GM21447 (cell line): Measurements from ENCODE around the gene TBCD.
"Not testable (repeated sequence)": the region's sequence is repeated elsewhere in the genome, so short reads cannot be mapped to it uniquely, and the experiment has no call there.

Source experiments
- ATAC-seq: cut with Tn5 transposase; IDR thresholded peaks from one replicate; pipeline ENCODE4 v1.9.1; 2021; ENCODE audit not compliant: unreplicated experiment

The TBCD gene

GRCh38 chr17:82965371-82965770, 213.5 kb downstream of the TBCD start:
- no peak for ATAC-seq

DNA sequence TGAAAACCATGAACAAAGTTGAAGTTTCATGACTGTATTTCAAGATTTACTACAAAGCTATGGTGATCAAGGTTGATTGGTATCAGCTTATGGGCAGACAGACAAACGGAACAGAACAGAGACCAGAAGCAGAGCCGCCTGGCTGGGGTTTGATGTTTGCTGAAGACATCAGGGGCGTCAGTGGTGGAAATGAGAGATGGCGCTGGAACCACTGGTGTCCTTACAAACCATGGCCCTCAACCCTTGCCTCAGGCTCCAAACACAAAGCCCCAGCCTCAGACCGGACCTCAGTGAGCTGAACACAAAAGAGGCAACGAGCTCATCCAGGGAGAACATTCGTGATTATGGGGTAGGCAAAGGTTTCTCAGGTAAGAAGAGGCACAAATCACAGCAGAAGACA, 214.6 kb downstream of the TBCD start:
- no peak for ATAC-seq

- ATAC-seq, result no peak
Measured at GRCh38 chr17:82967268-82968032, 215.6 kb downstream of the TBCD start.

GRCh38 chr17:82968033-82968841, 216.4 kb downstream of the TBCD start:
- ATAC-seq, result not testable (repeated sequence)

- ATAC-seq, result no peak
Measured at GRCh38 chr17:82970067-82970466, 218.2 kb downstream of the TBCD start.

GRCh38 chr17:82970818-82971590, 219.1 kb downstream of the TBCD start:
- no peak for ATAC-seq

GRCh38 chr17:82972836-82973372, 221.0 kb downstream of the TBCD start:
- ATAC-seq, result no peak

- ATAC-seq, result no peak
Measured at GRCh38 chr17:82973456-82974135, 221.7 kb downstream of the TBCD start.

GRCh38 chr17:82974136-82974952, 222.5 kb downstream of the TBCD start:
- ATAC-seq, result no peak

- ATAC-seq, result no peak
Measured at GRCh38 chr17:82976982-82977488, 225.2 kb downstream of the TBCD start.

GRCh38 chr17:82977606-82978005, 225.7 kb downstream of the TBCD start:
- ATAC-seq, result no peak

DNA sequence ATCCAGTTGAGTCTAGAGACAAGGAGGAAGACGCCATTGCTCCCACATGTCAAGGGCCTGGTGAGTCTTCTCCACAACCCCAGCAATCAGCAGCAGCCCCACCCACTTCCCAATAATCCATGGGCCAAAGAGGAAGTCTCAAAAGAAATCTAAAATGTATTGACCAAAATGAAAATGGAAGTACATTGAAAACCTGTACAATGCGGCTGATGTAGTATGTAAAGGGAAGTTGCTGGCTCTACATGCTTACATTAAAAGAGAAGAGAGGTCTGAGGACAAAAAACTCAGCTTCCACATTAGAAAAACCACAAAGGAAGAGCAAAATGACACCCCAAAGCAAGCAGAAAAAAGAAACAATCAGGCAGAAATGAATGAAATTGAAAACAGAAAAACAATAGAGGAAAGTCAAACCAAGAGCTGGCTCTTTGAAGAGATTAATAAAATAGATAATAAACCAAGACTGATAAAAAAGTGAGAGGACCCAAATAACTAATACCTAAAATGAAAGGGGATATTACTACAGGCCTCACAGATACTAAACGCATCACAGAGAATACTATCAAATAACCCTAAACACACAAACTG, 227.0 kb downstream of the TBCD start:
- no peak for ATAC-seq

DNA sequence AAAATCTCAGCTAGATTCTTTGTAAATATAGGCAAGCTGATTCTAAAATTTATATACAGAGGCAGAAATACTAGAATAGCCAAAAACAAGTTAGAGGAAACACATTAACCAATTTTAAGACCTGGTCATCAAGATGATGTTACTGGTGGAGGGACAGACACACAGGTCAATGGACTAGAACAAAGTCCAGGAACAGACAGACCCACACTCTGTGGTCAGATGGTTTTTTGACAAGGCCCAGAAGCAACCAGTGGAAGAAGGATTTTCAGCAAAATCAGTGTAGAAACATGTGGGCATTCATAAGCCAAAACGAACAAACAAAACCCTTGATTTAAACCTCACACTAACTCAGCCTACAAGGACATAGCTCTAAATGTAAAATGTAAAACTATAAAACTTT, 227.9 kb downstream of the TBCD start:
- ATAC-seq, result no peak

DNA sequence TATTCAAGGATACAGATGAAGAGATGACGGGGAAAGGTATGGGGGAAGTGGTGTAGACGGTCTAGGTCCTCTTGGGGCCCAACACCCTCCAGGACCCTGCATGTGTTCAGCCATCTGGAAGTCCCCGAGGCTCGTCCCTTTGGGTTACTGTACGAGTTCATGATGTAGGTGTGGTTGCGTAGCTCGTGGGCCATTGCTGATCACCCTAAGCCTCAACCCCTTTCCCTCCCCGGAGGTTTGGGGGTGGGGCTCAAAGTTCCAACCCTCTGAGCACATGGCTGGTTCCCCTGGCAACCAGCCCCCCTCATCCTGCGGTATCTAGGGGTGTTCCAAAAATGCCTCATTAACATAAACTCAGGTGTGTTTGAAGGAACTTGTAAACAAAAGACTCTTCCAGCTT, 228.8 kb downstream of the TBCD start:
- ATAC-seq, result no peak

DNA sequence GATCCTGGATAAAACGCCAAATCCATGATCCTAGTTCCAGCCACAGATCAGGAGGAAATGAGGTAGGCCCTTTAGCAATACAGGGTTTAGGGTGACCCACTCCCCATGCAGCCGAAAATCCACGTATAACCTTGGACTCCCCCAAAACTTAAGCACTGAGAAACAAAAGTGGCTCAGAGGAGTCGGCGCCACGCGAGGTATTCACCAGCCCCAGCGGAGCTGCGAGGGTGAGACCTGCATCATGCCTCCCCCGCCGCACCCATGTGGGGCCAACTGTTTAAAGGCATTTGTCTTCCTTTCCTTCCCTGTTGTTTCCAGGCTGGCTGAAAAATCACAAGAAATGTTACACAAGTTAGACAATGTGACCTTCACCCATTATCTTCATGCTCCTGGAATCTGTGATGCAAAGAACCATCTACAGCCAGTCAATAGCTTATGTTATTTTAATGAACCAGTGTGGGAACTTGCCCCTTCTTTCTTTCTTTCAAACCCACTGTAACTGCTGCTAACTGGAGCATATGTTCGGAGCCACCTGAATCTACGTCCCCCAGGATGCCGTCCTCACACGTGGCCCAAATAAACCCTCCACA, 229.4 kb downstream of the TBCD start:
- ATAC-seq, result no peak

DNA sequence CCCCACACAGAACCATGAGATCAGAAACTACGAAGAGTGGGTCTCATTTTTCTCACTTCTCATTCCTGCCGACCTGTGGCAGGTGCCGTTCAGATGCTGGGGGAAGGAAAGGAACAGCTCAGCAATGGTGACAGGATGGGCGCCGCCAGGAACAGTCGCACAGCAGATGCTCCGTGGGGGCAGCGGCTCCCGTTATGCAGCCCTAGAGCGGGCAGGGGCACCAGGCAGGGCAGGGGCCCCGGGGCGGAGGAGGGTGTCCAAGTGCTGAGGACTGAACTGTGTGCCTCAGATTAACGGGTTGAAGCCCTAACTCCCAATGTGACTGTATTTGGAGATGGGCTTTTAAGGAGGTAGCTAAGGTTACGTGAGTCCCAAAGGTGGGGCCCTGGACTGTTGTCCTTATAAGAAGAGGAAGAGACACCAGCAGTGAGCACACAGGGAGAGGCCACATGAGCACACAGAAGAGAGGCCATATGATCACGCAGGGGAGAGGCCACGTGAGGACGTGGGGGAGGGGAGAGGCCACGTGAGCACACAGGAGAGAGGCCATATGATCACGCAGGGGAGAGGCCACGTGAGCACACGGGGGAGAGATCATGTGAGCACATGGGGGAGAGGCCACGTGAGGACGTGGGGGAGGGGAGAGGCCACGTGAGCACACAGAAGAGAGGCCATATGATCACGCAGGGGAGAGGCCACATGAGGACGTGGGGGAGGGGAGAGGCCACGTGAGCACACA, 231.8 kb downstream of the TBCD start:
- no peak for ATAC-seq

DNA sequence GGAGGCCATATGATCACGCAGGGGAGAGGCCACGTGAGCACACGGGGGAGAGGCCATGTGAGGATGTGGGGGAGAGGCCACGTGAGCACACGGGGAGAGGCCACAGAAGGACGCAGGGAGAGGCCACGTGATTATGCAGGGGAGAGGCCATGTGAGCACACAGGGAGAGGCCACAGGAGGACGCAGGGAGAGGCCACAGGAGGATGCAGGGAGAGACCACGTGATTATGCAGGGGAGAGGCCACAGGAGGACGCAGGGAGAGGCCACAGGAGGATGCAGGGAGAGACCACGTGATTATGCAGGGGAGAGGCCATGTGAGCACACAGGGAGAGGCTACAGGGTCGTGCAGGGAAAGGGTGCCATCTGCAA, 232.4 kb downstream of the TBCD start:
- ATAC-seq, result not testable (repeated sequence)

- ATAC-seq, result no peak
Measured at GRCh38 chr17:82984751-82985427, 233.0 kb downstream of the TBCD start.
